Measurements from ENCODE around the gene KCNJ14.
"Not testable (repeated sequence)": the region's sequence is repeated elsewhere in the genome, so short reads cannot be mapped to it uniquely, and the experiment has no call there.

Gene KCNJ14

DNA sequence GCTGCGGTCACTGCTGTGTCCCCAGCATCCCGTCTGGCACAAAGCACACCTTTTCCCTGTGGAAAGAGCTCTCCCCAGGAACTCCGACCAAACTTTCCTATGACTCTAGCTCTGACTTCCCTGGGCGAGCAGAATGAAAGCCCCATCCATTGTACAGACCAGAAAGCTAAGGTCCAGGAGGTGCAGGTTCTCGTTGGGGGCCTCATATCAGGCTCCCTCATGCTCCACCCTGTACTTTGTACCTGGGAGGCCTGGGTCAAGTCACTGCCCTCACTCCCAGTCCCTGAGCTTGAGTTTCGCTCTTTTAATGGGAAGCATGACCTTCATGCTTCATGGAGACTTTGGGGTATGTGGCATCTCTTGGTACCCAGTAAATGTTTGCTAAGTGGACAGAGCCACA, 32.2 kb downstream of the KCNJ14 start:
- H3K27me3 Mint-ChIP-seq, result peaks cover 17% of the 10 kb centered on the region
- DNase-seq, result no peak
- peaks cover 28% of the 10 kb centered on the region for H3K4me1 Mint-ChIP-seq
- H3K27ac Mint-ChIP-seq, result no peak overlapping the region
- H3K4me3 Mint-ChIP-seq, result no peak overlapping the region
- H3K9me3 Mint-ChIP-seq, result no peaks in the 10 kb centered on the region
- no peak for ATAC-seq

DNA sequence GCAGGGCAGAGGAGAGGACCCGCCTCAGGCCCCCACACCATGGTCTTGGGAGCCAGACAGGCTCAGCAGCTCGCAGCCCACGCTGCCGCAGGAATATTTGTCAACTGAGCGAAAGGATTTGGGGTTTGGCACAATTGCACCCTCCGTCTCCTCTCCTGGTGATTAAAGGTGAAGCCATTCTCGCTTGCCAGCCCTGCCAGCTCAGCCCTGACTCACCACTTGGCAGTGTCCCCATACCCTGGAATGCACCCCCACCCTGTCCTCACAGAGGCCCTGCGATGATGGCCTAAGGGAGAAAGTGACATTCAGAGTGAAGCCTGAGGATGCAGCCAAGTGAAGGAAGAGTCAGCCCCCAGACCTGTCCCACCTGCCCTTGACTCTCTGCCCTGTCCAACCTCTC, 32.6 kb downstream of the KCNJ14 start:
- Mint-ChIP-seq H3K9me3 (no peaks in the 10 kb centered on the region), H3K27ac (no peak overlapping the region), H3K4me1 (peaks cover 32% of the 10 kb centered on the region), H3K27me3 (peaks cover 21% of the 10 kb centered on the region), H3K4me3 (no peak overlapping the region)
- DNase-seq (no peak), ATAC-seq (no peak)

GRCh38 chr19:48488478-48488877, 33.1 kb downstream of the KCNJ14 start:
- H3K4me3 Mint-ChIP-seq, ATAC-seq, H3K9me3 Mint-ChIP-seq, H3K27ac Mint-ChIP-seq, DNase-seq: not testable (repeated sequence)
- Mint-ChIP-seq H3K4me1 (peaks cover 35% of the 10 kb centered on the region), H3K27me3 (peaks cover 22% of the 10 kb centered on the region)

- DNase-seq (peak; percentile 82 to 84), ATAC-seq (peak; percentile 53)
- Mint-ChIP-seq H3K4me1 (peaks cover 43% of the 10 kb centered on the region), H3K4me3 (no peak overlapping the region), H3K27ac (no peak overlapping the region), H3K27me3 (peaks cover 30% of the 10 kb centered on the region), H3K9me3 (no peaks in the 10 kb centered on the region)
These were observed 34.3 kb downstream of the KCNJ14 start for GRCh38 chr19:48489608-48490216.

GRCh38 chr19:48490981-48491792, 35.8 kb downstream of the KCNJ14 start:
- H3K4me3 Mint-ChIP-seq, result peak overlapping the region; percentile 62 to 71
- peak; percentile 51 for DNase-seq
- peaks cover 43% of the 10 kb centered on the region for H3K4me1 Mint-ChIP-seq
- peak overlapping the region in 1 of 2 donors; percentile 69 for H3K27ac Mint-ChIP-seq
- peak; percentile 39 for ATAC-seq
- H3K9me3 Mint-ChIP-seq, result no peaks in the 10 kb centered on the region
- H3K27me3 Mint-ChIP-seq, result peaks cover 44% of the 10 kb centered on the region

DNA sequence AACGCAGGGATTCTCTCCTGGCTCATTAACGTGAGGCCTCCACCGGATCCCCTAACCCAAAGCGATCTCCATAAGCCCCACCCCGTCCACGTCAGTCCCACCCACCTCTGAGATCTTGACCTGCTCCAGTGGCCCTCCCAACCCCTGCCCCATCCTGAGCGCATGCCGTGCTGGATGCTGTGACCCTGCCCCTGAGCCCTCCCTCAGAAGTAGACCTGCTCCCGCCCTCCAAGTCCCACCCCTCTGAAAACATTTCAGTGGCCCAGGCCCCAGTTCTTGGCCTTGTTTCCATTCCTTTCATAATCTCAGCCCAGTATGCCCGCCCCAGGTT, 36.4 kb downstream of the KCNJ14 start:
- peak overlapping the region; percentile 62 to 71 for H3K4me3 Mint-ChIP-seq

DNA sequence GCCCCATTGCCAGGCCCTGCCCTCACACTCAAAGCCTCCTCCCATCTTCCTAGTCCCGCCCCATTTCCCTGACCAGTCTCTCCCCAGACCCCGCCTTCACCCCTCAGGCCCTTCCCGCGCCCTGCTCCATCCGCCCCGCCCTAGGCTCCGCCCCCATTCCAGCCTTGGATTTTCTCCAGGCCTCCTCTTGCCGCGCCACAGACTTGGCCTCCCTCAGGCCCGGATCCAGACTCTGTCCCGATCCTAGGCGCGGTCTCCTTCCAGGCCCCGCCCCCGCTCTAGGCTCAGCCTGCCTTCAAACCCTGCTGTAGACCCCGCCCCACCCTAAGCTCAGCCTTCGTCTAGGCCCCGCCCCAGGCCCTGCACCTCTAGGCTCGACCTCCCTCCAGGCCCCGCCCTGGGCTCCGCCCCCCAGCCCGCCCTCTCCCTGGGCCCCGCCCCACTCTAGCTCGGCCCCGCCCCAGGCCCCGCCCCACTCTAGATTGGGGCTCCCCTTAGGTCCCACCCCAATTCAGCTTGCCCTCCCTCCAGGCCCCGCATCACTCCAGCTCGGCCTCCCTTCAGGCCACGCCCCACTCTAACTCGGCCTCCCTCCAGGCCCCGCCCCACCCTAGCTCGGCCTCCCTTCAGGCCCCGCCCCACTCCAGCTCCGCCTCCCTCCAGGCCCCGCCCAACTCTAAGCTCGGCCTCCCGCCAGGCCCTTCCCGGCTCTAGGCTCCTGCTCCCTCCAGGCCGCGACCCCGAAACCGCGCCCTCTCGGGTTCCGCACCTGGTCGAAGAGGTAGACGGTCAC, 37.7 kb downstream of the KCNJ14 start:
- peak overlapping the region in 1 of 2 donors; percentile 28 for H3K27ac Mint-ChIP-seq
- H3K9me3 Mint-ChIP-seq, result no peaks in the 10 kb centered on the region
- ATAC-seq, result peak; percentile 76
- peak; percentile 89 for DNase-seq
- H3K27me3 Mint-ChIP-seq, result peaks cover 44% of the 10 kb centered on the region
- peaks cover 46% of the 10 kb centered on the region for H3K4me1 Mint-ChIP-seq
- H3K4me3 Mint-ChIP-seq, result peak overlapping the region; percentile 48 to 82

More for the DNA sequence above, 36.4 kb downstream of the KCNJ14 start:
- DNase-seq (no peak), ATAC-seq (no peak)
- H3K27me3 Mint-ChIP-seq, result peaks cover 44% of the 10 kb centered on the region
- peaks cover 43% of the 10 kb centered on the region for H3K4me1 Mint-ChIP-seq
- H3K27ac Mint-ChIP-seq, result peak overlapping the region in 1 of 2 donors; percentile 69
- H3K9me3 Mint-ChIP-seq, result no peaks in the 10 kb centered on the region

- ATAC-seq (peak; percentile 41), DNase-seq (no peak)
- H3K4me1 Mint-ChIP-seq, result peaks cover 48% of the 10 kb centered on the region
- H3K27me3 Mint-ChIP-seq, result peaks cover 44% of the 10 kb centered on the region
- H3K9me3 Mint-ChIP-seq, result no peaks in the 10 kb centered on the region
- H3K27ac Mint-ChIP-seq, result peak overlapping the region in 1 of 2 donors; percentile 59
- peak overlapping the region; percentile 79 to 90 for H3K4me3 Mint-ChIP-seq
These were observed 38.5 kb downstream of the KCNJ14 start for GRCh38 chr19:48493718-48494401.

- DNase-seq, result no peak
- no peaks in the 10 kb centered on the region for H3K9me3 Mint-ChIP-seq
- peaks cover 43% of the 10 kb centered on the region for H3K4me1 Mint-ChIP-seq
- ATAC-seq, result no peak
- no peak overlapping the region for H3K4me3 Mint-ChIP-seq
- H3K27ac Mint-ChIP-seq, result no peak overlapping the region
- H3K27me3 Mint-ChIP-seq, result peaks cover 40% of the 10 kb centered on the region
These were observed 40.0 kb downstream of the KCNJ14 start for GRCh38 chr19:48495396-48495795.

DNA sequence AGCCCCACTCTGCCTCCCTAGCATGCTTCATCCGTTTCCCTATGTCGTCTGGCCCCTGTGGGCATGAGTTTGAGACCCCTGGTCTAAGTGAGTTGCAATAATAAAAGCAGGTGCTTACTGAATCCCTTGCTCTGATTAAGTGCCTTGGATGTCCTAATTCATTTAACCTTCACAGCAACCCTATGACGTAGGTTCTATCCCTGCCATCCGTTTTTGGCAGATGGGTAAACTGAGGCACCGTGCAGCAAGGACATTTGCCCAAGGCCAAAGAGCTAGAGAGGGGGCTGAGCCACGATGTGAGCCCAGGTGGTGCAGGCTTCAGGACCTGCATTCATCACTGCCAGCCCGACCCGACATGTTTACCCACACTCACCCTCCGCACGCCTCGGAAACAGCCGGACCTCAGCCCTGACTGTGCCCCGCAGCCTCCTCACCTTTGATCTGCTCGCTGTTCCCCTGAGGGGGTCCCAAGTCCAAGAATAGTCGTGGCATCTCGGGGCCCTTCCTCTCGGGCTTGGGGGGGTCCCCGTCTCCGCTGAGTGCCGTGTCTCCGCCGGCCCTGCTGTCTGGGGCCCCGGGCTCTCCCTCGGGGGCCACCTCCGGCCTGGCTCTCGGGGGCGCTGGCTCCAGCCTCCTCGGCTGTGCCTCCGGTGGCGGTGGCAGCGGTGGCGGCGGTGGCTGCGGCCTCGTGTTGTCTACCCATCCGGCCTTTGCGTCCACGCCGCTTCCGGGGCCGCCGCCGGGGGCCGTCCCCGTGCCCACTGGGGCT, 41.8 kb downstream of the KCNJ14 start:
- Mint-ChIP-seq H3K27me3 (peaks cover 30% of the 10 kb centered on the region), H3K27ac (peak overlapping the region in 1 of 2 donors; percentile 54), H3K4me3 (peak overlapping the region in 1 of 2 donors; percentile 44), H3K9me3 (no peaks in the 10 kb centered on the region), H3K4me1 (peaks cover 43% of the 10 kb centered on the region)
- DNase-seq, result no peak
- no peak for ATAC-seq

DNA sequence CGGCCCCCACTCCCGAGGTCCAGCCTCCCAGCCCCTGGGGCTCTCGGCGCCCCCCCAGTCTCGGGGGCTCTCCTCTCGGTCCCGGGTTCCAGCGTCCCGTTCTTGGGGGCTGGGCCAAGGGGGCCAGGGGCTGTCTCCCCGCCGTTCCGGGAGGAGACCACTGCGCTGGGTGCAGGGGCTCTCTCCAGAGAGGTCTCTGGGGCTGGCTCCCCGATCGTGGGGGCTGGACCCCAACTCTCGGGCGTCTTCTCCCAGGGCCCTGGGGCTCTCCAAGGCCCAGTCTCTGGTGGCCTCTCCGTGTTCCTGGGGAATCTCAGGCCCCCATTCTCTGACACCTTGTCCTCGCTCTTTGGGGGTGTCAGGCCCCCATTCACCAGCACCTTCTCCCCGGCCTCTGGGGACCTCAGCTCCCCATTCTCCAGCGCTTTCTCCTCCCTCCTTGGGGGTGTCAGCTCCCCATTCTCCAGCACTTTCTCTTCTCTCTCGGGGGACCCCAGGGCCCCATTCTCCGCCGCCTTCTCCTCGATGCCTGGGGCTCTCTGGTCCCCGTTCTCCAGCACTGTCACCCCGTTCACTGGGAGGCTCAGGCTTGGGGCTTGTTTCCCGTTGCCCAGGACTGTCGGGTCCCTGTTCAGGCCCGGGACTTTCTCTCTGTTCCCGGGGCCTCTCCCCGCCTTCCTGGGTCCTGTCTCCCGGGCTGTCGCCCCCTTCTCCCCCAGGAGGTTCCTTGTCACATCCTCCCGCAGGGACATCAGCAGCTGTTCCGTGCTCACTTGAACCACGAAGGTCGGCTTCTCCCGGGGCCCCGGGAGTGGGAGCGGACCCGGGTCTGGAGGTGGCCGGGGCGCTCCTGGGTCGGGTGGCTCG, 42.6 kb downstream of the KCNJ14 start:
- ATAC-seq, result no peak
- Mint-ChIP-seq H3K4me3 (peak overlapping the region; percentile 32 to 52), H3K9me3 (no peaks in the 10 kb centered on the region), H3K4me1 (peaks cover 41% of the 10 kb centered on the region), H3K27ac (no peak overlapping the region), H3K27me3 (peaks cover 22% of the 10 kb centered on the region)
- no peak for DNase-seq

- Mint-ChIP-seq H3K27ac (no peak overlapping the region), H3K4me3 (no peak overlapping the region), H3K4me1 (peaks cover 38% of the 10 kb centered on the region), H3K9me3 (no peaks in the 10 kb centered on the region), H3K27me3 (peaks cover 22% of the 10 kb centered on the region)
- DNase-seq (no peak), ATAC-seq (peak; percentile 38)
These were observed 43.4 kb downstream of the KCNJ14 start for GRCh38 chr19:48498595-48499311.

GRCh38 chr19:48499316-48500090, 44.1 kb downstream of the KCNJ14 start:
- DNase-seq (no peak), ATAC-seq (no peak)
- H3K27ac Mint-ChIP-seq, result no peak overlapping the region
- no peak overlapping the region for H3K4me3 Mint-ChIP-seq
- H3K27me3 Mint-ChIP-seq, result peaks cover 15% of the 10 kb centered on the region
- H3K4me1 Mint-ChIP-seq, result peaks cover 33% of the 10 kb centered on the region
- H3K9me3 Mint-ChIP-seq, result no peaks in the 10 kb centered on the region
